Ramos (cell line): Measurements from ENCODE around the gene UQCRHL.
"Not testable (repeated sequence)": the region's sequence is repeated elsewhere in the genome, so short reads cannot be mapped to it uniquely, and the experiment has no call there.

Source experiments
- in situ Hi-C: fragments of 300-500 bp; cut with MboI; formaldehyde crosslinking; loops from one replicate; pipeline ENCODE4 v1.14.3; 2022; ENCODE audit warnings: low sequenced_read_pairs; ENCODE audit not compliant: unreplicated experiment

The UQCRHL gene

DNA sequence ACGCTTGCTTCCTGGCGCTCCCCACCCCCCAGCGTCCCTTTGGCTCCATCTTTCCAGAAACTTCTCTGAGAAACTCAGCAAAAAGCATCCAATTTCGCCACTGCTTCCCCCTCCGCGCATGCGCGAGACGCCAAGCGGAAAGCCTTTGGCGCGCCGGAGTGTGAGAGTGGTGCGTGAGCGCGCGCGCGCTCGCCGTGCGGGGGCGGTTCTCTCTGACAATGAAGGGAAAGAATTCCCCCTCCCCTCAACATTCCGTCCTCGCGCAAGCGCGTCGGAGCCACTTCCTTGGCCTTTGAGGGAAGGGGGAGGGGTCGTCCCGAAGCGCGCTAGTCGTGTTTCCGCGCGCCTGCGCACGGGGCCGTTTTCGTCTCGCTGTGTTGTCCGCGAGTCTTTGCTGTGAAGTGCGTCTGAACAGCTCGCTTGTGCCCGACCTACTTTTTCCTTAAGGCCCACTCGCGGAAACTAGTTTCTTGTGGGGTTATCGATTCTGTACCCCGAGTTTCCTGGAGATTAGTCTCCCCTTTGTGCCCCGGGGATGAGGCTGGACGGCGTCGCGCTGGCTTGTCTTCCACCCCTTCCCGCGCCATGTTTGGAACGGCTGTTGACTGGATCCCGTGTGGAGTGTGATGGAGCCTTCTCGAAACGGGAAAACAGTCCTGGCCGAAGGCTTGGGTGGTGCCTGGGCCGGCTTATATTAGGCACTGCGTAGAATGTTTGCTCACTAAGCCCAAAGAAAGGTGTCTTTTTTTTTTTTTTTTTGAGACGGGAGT, 28.5 kb upstream of the UQCRHL start:
- in situ Hi-C loops, result no loop called here

DNA sequence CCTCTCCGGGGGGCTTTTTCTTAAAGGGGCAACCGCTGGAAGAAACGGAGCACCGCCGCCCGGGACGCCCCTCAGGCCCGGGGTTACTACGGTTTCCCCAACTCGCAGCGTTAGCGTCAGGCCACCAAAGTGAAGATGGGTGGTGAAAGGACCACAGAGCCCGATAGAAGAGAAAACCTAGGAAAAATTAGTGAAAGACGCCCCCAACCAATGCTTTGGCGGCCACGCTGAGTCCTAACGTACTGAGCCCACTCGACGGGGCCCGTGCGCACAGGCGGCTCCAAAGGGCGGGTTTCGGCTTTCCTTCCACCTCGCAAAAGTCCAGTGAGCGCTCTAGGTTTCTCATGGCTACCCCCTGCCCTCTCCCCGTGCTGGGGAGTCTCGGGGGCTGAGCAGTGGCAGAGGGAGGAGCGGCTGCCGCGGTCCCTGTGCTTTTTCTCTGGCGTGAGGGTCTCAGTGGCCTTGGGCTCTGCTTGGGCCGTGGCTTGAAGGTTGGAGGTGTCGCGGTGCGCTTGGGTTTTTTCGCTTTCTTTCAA, 27.8 kb upstream of the UQCRHL start:
- in situ Hi-C loops, result no loop called here

DNA sequence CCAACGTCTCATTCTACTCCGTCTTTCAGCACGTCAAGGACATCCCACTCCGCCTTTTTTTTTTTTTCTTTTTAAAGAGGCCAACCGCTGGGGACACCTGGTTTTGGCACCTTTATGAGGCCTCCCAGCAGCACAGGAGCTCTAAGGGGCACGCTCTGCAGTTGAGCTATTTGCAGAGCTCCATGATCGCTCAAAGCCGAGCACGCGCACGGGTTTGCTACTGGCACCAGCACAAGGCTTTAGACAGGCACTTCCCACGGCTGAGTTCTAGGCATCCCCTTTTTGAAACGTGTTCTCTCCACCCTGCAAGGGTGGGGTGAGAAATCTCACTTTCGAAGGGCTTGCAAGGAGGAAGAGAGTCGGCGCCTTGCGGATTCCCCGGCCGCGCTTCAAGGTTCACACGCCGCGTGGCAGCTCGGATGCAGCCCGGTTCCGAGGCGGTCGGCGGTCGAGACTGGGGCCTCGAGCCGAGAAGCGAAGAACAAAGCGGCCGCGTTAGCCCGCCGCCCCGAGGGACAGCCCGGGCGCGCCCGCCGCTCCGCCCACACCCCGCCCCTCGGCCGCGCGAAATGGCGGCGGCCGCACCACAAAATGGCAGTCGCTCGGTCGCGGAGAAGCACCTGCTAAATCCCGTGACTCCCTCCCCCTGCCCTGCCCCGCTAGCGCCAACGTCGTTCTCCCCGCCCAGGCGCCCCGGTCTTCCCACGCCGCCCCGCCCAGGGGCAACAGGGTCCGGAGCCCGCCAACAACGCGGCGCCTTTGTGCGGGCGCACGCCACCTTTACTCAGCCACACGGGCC, 27.2 kb upstream of the UQCRHL start:
- in situ Hi-C loops, result no loop called here

DNA sequence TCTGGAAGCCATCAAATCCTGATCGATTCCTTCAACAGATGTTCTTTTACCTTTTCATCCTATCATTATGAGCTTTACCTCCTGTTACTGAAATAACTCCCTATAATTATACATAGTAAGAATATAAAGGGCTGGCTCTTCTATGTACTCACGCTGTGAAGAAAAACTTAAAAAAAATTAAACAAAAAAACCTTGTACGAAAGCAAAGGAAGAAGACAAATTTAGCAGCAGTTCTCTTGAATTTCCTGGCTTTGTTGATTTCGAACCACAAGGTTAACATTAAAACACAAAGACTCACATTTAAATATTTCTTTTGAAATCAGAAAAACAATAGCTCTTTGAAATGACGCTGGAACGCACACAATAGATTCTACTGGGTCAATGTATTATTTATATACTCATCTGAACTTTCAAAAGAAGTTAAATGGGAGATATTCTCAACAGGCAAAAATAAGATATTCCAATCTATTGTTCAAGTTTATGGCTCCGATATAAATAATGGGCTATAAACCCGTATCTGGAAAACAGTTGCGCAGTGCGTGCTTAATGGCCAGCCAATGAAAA, 26.5 kb upstream of the UQCRHL start:
- in situ Hi-C loops, result no loop called here

DNA sequence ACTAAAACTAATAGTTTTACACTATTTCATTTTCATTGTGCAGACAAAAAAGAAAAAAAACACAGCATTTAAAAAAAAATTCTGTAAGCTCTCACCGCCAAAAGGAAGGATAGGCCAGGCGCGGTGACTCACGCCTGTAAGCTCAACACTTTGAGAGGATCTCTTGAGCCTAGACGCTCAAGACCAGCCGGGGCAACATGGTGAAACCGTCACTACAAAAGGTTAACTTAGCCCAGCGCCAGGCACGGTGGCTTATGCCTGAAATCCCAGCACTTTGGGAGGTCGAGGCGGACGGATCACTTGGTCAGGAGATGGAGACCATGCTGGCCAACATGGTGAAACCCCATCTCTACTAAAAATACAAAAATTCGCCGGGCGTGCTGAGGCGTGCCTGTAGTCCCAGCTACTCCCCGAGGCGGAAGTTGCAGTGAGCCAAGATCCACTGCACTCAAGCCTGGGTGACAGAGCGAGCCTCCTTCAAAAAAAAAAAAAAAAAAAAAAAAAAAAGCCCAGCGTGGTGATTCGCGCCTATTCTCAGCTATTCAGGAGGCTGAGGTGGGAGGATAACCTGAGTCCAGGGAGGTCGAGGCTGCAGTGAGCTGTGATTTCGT, 25.7 kb upstream of the UQCRHL start:
- in situ Hi-C loops, result no loop called here

DNA sequence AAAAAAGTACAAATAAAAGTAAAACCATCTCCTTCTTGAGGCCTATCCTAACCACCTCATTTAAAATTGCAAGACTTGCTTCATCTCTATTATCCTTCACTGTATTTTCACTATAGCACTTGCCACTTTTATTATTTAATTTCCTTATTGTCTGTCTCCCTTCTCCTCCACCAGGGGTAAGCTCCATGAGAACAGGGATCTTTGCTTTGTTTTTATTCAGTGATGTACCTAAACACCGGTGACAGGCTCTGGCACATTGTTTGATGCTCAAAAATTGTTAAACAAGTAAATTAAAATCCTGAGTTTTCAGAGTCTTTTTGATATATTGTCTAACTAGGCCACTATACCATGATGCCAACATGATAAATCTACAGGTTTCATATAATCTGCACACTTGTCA, 22.8 kb upstream of the UQCRHL start:
- in situ Hi-C loops, result no loop called here

DNA sequence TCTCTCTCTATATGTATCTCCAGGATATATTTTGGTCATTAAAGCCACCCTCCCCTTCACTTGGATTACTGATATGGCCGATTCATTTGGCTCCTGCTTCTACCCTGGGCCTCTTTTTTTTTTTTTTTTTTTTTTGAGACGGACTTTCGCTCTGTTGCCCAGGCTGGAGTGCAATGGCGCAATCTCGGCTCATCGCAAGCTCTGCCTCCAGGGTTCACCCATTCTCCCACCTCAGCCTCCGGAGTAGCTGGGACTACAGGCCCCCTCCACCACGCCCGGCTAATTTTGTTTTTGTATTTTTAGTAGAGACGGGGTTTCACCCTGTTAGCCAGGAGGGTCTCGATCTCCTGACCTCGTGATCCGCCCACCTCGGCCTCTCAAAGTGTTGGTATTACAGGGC, 21.5 kb upstream of the UQCRHL start:
- in situ Hi-C loops, result not testable (repeated sequence)

DNA sequence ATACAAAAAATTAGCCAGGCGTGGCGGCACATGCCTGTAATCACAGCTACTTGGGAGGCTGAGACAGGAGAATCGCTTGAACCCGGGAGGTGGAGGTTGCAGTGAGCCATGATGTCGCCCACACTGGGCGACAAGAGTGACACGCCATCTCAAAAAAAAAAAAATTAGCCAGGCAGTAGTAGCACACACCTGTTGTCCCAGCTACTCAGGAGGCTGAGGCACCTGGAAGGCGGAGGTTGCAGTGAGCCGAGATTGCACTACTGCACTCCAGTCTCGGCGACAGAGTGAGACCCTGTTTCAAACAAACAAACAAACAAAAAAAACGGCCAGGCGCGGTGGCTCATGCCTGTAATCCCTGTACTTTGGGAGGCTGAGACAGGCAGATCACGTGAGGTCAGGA, 20.1 kb upstream of the UQCRHL start:
- in situ Hi-C loops, result not testable (repeated sequence)

DNA sequence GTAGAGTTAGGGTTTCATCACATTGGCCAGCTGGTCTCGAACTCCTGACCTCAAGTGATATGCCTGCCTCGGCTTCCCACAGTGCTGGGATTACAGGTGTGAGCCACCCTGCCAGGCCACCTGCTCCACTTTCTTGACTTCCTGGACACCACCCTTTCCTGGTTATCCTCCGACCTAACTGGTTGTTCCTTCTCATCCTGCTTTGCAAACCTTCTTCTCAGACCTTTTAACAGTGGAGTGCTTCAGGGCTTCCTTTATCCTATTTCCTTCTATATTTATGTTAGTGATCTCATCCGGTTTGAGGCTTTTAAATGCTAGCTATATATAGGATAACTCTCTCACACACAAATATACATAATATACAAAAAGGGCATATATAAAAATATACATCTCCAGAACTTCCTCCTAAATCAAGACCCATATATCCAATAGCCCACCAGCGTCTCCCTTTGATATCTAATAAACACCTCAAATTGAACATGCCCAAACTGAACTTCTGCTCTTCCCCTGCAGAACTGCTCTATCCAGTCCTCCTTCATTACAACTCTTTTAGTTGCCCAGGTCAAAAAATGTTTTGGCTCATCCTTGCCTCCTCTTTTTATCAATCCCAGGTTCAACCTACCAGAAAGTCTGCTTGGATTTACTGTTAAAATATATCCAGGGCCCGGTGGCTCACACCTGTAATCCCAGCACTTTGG, 19.5 kb upstream of the UQCRHL start:
- in situ Hi-C loops, result no loop called here

DNA sequence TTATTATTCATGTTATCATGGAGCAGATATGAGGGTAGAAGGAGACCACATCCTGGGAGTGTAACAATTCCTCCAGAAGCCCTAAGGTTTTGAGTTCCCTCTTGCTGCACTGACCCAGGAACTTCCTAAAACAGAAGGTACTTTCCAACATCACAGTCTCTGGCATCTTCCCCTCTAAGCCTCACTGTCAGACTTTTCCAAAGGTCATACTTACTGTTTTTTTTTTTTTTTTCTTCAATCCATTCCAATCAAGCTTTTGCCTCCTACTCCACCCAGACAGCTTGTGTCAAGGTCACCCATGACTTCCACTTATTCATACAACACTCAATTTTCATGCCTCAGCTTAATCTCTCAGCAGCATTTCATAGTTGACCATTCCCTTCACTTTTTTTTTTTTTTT, 18.4 kb upstream of the UQCRHL start:
- in situ Hi-C loops, result no loop called here

DNA sequence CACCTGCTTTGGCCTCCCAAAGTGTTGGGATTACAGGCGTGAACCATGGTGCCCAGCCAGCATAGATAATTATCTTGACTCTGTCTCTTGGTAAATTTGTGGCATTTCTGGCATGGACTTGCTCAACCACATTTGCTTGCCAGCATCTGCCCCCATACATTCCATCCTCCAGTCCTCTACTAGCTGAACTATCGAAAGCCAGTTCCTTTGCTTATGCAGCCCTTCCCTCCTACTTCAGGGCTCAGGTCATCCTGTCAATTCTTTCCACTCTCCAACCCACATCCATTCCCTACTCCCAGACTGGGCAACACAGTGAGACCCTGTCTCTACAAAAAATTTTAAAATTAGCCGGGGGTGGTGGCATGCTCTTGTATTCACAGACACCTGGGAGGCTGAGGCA, 13.0 kb upstream of the UQCRHL start:
- in situ Hi-C loops, result no loop called here

DNA sequence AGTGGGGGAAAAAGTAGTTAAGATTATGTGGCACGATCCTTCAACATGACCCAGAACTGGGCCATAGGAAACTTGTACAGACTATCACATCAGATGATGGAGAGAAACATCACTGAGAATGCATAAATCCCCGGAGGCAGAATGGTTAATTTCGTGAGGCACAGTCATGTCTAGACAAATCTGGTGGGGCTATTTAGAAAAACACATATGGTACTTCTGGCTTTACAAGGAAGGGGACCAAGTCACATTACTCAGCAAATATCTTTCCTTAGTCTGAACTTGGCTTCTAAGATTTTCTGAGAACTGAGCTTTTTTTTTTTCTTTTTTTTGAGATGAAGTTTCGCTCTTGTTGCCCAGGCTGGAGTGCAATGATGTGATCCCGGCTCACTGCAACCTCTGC, 9.2 kb upstream of the UQCRHL start:
- in situ Hi-C loops, result no loop called here

DNA sequence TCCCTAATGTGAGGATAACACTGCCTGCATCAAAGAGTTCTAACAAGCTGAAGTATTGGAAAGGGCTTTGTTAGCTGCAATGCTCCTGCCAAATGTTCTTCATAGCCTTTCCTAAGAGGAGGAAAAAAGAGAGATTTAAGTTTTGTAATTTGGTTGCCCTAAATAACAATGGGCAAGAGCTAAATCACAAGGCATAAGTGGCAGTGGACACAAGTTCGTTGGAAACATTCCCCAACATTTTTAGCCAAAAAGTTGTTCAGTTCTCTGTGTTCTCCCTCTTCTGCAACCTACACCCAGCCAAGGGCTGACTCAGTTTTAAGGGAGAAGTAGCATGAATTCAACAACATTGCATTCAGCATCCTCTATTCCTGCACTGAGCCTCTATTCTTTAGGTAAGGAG, 2.6 kb upstream of the UQCRHL start:
- in situ Hi-C loops, result no loop called here

DNA sequence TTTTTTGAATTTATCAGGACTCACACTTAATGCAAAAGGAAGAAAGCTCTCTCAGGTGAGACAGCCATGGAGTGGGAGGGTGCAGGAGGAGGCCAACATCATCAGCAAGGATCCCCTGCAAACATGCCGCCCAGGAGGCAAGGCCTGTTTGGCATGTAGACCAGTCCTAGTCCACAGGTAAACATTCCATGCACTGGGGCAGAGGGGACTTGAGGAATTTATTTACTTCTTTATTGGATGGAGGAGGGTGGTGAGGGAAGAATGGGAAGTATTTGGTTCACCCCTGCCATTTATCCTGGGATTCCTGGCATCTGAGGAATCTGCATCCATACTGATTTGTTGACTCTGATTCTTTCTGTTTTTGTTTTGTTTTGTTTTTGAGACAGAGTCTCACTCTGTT, 1.5 kb upstream of the UQCRHL start:
- in situ Hi-C loops, result no loop called here

DNA sequence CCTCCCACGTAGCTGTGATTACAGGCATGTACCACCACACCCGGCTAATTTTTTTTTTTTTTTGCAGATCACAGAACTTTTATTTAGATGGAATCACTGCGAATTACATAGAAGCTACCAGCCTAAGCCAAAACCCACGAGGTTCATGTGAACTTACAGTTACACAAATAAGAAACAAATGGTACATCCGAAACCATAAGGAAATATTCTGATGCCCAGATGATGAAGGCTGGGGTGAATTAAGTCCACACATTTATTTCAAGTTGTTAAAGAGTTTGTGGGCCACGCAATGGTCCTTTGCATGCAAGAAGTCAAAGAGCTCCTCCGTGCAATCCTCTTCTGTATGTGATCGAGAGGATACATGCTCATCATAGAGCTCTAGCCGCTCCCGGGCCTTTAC, 328 bp downstream of the UQCRHL start:
- in situ Hi-C loops, result no loop called here

DNA sequence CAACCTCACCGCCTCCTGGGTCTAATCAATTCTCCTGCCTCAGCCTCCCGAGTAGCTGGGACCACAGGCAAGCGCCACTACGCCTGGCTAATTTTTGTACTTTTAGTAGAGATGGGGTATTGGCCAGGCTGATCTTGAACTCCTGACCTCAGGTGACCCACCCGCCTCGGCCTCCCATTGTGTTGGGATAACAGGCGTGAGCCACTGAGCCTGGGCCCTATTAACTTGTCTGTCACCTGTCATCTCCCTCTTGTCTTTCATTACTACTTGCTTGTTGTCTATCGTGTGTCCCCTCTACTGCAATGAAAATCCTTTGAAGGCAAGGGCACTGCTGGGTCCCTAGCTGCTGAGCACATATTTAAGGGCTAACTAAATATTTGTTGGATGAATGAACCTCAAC, 3.4 kb downstream of the UQCRHL start:
- in situ Hi-C loops, result no loop called here

DNA sequence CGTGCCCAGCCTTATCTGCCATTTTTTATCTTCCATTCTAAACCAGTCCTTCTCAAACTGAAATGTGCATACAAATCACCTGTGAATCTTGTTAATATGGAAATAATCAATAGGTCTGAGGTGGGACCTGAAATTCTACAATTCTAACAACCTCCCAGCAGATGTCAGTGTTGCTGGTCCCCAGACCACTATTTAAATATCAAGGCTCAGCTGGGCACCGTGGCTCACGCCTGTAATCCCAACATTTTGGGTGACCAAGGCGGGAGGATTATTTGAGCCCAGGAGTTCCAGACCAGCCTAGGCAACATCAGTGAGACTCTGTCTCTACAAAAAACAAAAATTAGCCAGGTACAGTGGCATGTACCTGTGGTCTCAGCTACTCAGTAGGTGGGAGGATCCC, 4.1 kb downstream of the UQCRHL start:
- in situ Hi-C loops, result no loop called here

DNA sequence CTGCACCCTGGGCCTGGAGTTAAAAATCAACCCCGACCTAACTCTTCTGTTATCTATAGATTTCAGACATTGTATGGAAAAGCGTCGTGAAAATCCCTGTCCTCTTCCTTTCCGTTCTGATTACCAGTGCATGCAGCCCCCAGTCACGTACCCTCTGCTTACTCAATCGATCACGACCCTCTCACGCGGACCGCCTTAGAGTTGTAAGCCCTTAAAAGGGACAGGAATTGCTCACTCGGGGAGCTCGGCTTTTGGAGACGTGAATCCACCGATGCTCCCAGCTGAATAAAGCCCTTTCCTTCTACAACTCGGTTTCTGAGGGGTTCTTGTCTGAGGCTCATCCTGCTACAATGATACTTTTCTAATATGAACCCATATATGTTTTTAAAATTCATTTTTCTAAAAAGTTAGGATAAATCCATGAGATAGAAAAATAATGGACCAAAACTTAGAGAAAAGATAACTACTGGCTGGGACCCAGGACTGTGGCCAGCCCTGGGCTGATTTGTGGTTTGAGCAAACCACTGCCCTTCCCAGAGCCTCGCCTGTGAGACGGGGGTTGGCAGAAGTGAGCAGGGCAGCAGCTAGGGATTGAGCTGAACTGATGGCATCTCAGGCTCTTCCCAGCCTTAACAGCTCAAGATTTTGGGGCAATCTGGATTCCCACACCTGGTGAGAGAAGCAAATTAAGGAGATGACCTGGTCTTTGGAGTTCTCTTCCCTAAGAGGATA, 5.0 kb downstream of the UQCRHL start:
- in situ Hi-C loops, result no loop called here

DNA sequence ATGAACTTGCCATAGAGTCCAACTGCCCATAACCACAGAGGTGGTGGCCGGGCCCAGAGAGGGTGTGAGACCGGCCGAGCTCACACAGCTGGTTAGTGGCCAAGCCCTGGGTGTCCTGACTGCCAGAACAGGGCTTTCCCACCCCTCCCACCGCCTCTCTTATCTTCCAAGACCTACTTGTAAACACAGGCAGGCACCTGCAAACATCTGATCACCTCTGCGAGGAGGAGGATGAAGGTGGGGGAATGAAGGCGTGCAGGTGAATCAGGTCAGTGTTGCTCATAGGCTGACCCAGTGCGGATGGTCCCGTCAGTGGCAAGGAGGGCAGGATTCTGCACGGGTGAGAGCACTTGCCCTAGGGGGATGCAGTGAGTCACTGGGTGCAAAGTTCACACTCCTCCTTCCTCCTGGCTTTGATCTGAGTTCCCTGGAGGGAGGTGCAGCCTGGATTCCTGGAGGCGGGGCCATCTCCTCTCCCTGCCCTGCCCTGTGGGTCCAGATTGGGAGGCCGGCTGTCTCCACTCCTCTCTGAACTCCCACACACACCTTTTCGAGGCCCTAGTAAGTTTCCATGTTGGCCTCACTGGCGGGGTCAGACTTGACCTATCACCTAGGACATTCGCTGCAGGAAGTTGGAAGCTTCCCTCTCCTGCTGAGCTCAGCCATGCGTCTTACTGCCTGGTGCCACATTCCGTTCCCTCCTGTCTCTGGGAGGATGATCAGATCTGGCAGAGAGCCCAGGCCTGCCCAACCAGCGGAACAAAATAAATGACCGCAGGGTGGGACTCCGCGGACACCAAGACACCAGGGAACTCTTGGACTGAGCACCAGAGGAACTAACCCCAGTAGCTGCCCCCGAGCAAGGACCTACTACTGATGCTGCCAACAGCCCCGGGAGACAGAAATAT, 7.3 kb downstream of the UQCRHL start:
- in situ Hi-C loops, result no loop called here
